Measurements from ENCODE around the gene PDHA1.
A peak's percentile ranks its signal among the peaks of the same experiment; 100 is the strongest.

PDHA1 gene

DNA sequence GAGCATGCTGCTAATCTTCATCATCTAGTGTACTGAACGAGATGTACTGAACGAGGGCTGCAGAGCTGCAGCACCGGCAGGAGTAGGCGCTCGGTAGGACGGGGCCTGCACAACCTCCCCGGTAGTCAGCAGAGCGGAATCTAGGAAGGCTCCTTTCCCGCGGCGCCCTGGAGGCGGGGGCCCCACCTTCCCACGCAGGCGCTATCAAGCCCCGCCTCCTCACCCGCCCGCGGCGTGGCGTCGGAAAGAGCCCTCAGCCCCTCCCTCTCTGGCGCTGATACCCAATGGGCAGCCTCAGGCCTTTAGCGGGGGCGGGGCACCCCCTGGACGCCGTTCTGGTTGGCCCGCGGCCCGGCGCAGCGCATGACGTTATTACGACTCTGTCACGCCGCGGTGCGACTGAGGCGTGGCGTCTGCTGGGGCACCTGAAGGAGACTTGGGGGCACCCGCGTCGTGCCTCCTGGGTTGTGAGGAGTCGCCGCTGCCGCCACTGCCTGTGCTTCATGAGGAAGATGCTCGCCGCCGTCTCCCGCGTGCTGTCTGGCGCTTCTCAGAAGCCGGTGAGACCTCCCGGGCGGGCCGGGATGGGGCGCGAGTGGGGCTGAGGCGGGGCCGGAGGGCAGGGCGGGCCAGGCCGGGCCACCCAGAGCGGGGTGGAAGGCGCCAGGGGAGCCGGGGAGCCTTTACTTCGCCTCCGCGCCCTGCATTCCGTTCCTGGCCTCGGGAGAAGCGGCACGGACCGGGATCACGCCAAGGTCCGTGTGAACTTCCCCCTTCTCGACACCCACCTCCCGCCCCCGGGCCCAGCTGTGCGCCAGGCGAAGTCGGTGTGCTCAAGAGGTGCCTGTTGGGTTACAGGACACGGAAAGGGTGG is at the start of gene PDHA1:
PDHA1 (plus strand) TSS at position 393 of the 874 bp plus-strand sequence; CDS start at position 504, 111 bp downstream.
- DNase-seq, result peak; percentile 93

- DNase-seq, result no peak
Observed at GRCh38 chrX:19303256-19303880, 40.4 kb upstream of the PDHA1 start.

GRCh38 chrX:19326567-19326966 is 17.2 kb upstream of the PDHA1 start:
- DNase-seq, result no peak

DNA sequence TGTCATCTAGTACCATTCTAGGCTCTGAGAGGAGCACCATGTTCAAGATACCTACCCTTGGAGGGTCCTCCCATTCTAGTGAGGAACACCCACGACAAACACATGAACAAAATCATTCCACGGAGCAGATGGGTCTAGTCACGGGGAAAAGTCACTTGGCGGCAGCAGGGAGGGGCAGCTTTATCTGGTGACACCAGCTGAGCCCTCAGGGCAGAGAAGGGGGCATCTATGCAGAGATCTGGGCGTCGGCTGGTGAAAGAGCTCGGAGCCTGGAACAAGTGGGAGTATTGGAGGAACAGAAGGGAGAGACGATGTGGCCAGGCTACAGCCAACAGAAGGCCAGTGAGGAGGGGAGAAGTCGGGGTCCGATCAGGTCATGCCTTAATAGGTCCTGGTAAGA is 11.9 kb upstream of the PDHA1 start:
- no peak for DNase-seq

DNA sequence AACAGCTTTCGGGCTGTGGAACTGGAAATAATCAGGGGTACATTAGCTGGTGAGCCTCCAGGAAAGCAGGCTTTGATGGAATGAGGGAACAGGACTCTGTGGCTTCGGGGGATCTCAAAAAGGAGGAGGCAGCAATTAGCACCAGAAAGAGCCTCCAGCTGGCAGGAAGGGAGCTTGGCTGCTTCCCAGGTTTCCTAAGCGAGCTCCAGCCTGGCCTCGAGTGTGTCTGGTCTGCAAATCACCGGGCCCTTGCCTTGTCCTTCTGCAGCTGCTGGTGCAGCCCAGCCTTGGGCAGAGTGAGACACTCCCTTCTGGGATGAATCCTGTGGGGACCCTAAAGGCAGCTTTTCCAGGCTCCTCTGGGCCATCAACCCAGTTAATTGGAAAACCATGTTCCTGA is 10.7 kb upstream of the PDHA1 start:
- no peak for DNase-seq

GRCh38 chrX:19334945-19335626 is 8.6 kb upstream of the PDHA1 start:
- DNase-seq, result peak; percentile 24

- DNase-seq, result no peak
Observed at GRCh38 chrX:19342331-19342906, 1.3 kb upstream of the PDHA1 start.

DNA sequence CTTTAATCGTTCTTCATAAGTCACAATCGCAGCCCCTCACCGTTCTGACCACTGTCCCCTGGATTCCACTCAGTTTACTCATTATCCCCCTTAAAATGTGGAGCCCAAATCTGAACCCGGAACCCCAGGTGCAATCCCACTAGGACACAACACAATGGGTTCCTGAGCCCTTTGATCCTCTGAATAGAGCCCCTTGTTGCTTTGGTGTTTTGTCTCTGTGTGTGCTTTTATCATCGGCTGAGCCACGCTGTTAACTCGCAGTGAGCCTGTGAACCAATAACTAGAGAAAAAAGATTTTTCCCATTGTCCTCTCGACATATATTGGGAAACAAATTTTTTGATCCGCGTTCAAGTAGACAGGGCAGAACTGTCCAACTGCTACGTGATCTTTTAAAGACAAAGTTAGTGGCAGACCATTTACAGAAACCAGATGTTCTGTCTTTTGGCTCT is 617 bp upstream of the PDHA1 start:
- DNase-seq, result no peak

DNA sequence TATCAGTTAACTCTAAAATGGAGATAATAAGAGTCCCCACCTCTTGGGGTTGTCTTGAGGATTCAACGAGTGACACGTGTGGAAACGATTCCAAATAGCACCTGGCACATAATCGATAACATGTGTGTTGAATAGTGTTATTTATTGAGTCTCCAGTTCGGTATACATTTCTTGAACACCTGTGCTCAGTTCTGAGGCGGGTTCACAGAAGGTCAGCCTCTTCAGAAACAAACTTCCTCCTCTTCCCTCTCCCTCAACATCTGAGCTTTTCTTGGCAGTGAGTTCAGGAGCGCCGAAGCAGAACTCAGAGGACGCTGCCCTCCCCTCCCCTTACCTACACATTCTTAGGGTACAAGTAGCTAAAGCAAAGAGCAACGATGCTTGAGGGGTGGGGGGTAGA is 934 bp downstream of the PDHA1 start:
- no peak for DNase-seq

DNA sequence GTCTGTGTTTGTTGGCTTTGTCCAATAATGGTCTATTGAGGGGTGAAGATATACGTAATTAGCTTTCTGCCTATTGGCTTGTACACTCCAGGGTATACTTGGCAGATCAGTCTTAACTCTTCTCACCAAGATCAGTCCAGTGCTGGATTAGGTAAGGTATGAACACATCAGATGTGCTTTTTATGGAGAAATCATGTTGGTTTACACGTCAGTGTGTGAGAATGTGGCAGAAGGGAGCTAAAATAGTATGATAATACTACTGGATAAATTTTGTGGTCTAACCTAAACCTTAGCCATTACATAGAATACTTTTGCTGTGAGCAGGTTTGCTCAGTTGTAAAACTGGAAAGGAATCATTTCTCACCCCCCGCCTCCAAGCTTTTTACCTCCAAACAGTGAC is 4.2 kb downstream of the PDHA1 start:
- DNase-seq, result no peak

GRCh38 chrX:19349264-19349663 is 5.5 kb downstream of the PDHA1 start:
- DNase-seq, result no peak

- peak; percentile 8 for DNase-seq
Observed at GRCh38 chrX:19350941-19351384, 7.2 kb downstream of the PDHA1 start.

- no peak for DNase-seq
Observed at GRCh38 chrX:19354625-19355024, 10.9 kb downstream of the PDHA1 start.

GRCh38 chrX:19358521-19358920 is 14.8 kb downstream of the PDHA1 start:
- DNase-seq, result no peak

- DNase-seq, result no peak
Observed at GRCh38 chrX:19360903-19361302, 17.2 kb downstream of the PDHA1 start.

GRCh38 chrX:19361701-19362100 is 18.0 kb downstream of the PDHA1 start:
- DNase-seq, result no peak

DNA sequence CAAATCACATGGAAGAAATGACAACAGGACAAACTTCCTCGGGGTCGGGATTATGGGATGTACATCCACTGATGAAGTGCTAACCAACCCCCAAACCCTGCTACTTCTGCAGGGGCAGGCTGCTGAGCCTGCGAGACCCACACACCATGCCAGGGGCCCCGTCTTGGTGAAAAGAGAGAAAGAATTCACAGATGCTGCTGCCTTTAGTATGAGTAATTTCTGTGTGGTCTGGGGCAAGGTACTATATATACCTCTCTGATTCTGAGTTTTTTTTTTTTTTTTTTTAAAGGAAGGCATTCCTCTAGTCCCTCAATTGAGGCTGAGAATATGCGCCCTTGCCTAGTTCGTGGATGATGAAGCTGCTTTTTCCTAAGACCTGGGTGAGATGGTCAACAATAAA is 24.8 kb downstream of the PDHA1 start:
- no peak for DNase-seq

- no peak for DNase-seq
Observed at GRCh38 chrX:19370061-19370460, 26.3 kb downstream of the PDHA1 start.

DNA sequence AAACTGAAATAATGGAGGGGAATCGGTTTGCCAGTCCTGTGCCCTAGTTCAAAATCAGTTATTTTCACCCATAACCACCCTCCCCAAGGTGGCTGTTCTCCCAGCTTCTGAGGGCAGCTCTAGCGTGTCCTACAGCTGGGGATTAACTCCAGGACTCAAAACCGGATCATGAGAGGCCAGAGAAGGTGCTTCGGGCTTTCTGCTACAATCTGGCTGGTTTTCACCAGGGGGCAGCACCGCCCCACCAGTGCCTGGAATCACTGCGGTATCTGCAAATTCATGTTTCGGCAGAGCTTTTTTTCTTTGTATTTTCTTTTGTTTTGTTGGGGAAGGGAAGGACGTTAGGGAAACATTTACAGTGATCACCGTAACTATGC is 28.4 kb downstream of the PDHA1 start:
- peak; percentile 65 for DNase-seq

DNA sequence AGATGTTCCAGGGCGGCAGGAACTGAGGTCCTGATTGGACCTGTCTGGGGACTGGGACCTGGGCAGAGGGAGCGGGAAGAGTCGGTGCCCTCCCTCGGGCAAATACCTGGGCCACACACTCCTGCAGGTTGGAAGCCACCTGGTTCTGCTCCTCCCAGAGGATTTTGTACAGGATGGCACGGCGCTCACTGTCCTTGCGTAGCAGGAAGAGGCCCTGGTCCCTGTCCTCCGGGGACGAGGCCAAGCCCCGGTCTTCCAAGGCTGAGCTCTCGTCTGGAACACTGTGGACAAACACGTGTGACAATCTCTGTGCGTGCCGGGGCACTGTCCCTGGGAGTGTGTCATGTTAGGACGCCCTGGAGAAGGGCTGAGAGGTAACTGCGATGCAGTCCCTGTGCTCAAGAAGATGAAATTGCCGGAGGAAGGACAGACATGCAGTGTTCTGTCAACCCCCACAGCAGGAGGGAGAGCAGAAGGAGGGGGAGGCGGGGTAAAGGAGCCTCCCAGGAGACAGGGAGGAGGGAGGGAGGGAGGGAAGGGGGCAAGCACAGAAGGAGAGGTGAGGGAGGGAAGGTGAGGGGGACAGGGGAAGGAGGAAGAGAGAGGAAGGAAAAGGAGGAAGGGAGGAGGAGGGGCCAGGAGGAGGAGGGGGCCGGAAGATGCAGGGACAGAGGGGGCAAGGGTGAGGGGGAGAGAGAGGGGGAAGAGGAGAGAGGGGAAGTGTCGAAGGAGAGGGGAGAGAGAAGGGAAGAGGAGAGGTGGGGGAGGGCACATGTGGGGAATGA is 29.0 kb downstream of the PDHA1 start:
- DNase-seq, result no peak

DNA sequence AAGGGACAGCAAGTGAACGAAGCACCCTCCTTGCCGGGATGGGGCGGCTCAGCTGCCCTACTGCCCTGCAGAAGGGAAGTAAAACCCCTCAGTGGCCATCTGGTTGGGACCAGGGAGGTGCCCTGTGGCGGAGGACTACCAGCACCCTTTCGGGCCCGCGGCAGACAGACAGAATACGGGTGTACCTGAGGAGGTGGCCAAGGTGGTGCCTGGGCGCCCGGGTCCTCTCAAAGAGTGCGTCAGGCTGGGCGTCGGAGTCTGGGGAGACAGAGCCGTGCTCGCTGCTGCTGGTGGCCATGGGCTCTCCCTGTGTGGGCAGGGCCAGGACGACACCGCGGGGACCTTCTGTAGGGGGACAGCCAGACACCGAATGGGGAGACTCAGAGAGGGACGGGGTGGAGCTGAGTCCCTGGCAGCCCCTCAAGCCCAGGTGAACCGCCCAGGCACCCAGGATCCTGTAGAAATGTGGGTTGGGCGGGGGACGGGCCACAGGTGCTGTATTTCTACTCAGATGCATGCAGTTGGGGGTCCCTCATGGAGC is 29.7 kb downstream of the PDHA1 start:
- no peak for DNase-seq

GRCh38 chrX:19375546-19375945 is 31.8 kb downstream of the PDHA1 start:
- DNase-seq, result no peak

All from CD4-positive, alpha-beta T cell treated with Interleukin-10 for 1 hour (primary cell).